Measurements from ENCODE around the gene CBY1. TPM values are rescaled to one million over a fixed set of nuclear protein-coding genes. Genes with fewer than 3 reads are reported as not detected.

The CBY1 gene
- total and polyA plus RNA-seq, 9 of the 15 experiments (the other 6 are each of a cell fraction or from before 2014, with no cell fraction given) = 5.7 to 19.7 (median 10.8) TPM

GRCh38 chr22:38700270-38700788, 43.9 kb downstream of the CBY1 start (continued):
- TF ChIP-seq RAD21 (CRISPR knock-in tag; conservative IDR thresholded peaks at IDR 0.05 in 1 of 2, IDR thresholded peaks at IDR 0.05 in 1 of 2) = no peak
- TF ChIP-seq RBM17 (IDR thresholded peaks at IDR 0.05; ENCODE audit: borderline replicate concordance, low read depth, low read length) = no peak
- TF ChIP-seq FOS (IDR thresholded peaks at IDR 0.05; ENCODE audit: extremely low read depth, insufficient read length) = no peak
- peak; percentile 46 to 70 for TF ChIP-seq E2F6 (IDR thresholded peaks at IDR 0.05; ENCODE audit: borderline replicate concordance in 1 of 2, extremely low read depth in 1 of 2, insufficient read depth in 1 of 2, insufficient read length in 1 of 2, low read depth in 1 of 2, low read length in 1 of 2, poor library complexity in 1 of 2, severe bottlenecking in 1 of 2)
- TF ChIP-seq CC2D1A (IDR thresholded peaks at IDR 0.05) = no peak
- TF ChIP-seq LCOR (CRISPR knock-in tag; IDR thresholded peaks at IDR 0.05) = no peak
- TF ChIP-seq L3MBTL2 (IDR thresholded peaks at IDR 0.05) = 0 out of 2 replicates have a peak, but pooled peaks have one; percentile 28
- TF ChIP-seq UBTF (IDR thresholded peaks at IDR 0.05; ENCODE audit: borderline replicate concordance in 1 of 2, low read depth in 2 of 2, low read length in 2 of 2) = peak in 1 of 2 experiments; percentile 56; a peak in 1 of 4 replicates
- TF ChIP-seq E2F8 (IDR thresholded peaks at IDR 0.05; ENCODE audit: low read depth, partially characterized antibody) = no peak
- TF ChIP-seq AFF4 (CRISPR knock-in tag; IDR thresholded peaks at IDR 0.05) = peak; percentile 57; the same call in 1 of the 2 replicates
- no peak for TF ChIP-seq ARID1B (IDR thresholded peaks at IDR 0.05)
- no peak for TF ChIP-seq PPARD (CRISPR knock-in tag; IDR thresholded peaks at IDR 0.05)
- TF ChIP-seq ZC3H4 (CRISPR knock-in tag; IDR thresholded peaks at IDR 0.05; ENCODE audit: borderline replicate concordance) = 0 out of 2 replicates have a peak, but pooled peaks have one; percentile 32
- 0 out of 2 replicates have a peak, but pooled peaks have one; percentile 25 for TF ChIP-seq SIN3B (IDR thresholded peaks at IDR 0.05; ENCODE audit: low read depth)
